ENCODE measurements around the gene MARCHF10.

Gene MARCHF10

GRCh38 chr17:62666061-62666800 is 141.9 kb downstream of the MARCHF10 start:
- Histone ChIP-seq H4K8ac (ENCODE audit: low read length) (no peak overlapping the region), H2BK120ac (ENCODE audit: low read depth, low read length) (no peak overlapping the region), H2BK5ac (ENCODE audit: low read depth, low read length, poor library complexity, severe bottlenecking) (no peak overlapping the region), H3K4me1 (ENCODE audit: control insufficient read depth, insufficient read depth, low read depth, low read length) (peaks cover 10% of the 10 kb centered on the region), H2AFZ (ENCODE audit: low read depth, low read length) (no peak overlapping the region), H2AK5ac (ENCODE audit: low read length, severe bottlenecking) (no peak overlapping the region), H3K14ac (ENCODE audit: low read length in 2 of 2) (no peak overlapping the region), H3K23ac (ENCODE audit: low read length in 2 of 2) (no peak overlapping the region), H3K27me3 (ENCODE audit: control insufficient read depth in 1 of 2, insufficient read depth in 1 of 2, low read length in 2 of 2) (no peaks in the 10 kb centered on the region), H3K27ac (ENCODE audit: low read length, poor library complexity, severe bottlenecking) (no peak overlapping the region), H3K9me3 (ENCODE audit: control insufficient read depth, low read length) (no peaks in the 10 kb centered on the region), H3K4me3 (ENCODE audit: insufficient read depth in 1 of 2, low read depth in 1 of 2, low read length in 2 of 2) (no peak overlapping the region), H3K18ac (ENCODE audit: low read depth in 1 of 2, low read length in 2 of 2) (peak overlapping the region in 1 of 2 experiments; percentile 5), H4K91ac (ENCODE audit: low read length) (no peak overlapping the region), H3K36me3 (ENCODE audit: control insufficient read depth in 1 of 2, insufficient read depth in 2 of 2, low read depth in 1 of 2, low read length in 2 of 2) (peaks cover 50 to 62% of the 10 kb centered on the region in 2 experiments), H3K4me2 (ENCODE audit: low read length, poor library complexity, severe bottlenecking) (no peak overlapping the region), H3K79me1 (replicated peaks; ENCODE audit: low read length, poor library complexity, severe bottlenecking) (peaks cover 46% of the 10 kb centered on the region), H2BK12ac (ENCODE audit: low read length in 2 of 2) (no peak overlapping the region), H3K9ac (ENCODE audit: low read length) (no peak overlapping the region), H3K4ac (ENCODE audit: low read depth in 1 of 2, low read length in 2 of 2) (peak overlapping the region in 1 of 2 experiments; percentile 52), H2BK15ac (ENCODE audit: low read depth, poor library complexity, severe bottlenecking) (no peak overlapping the region)
- no peak for DNase-seq
- 94% methylated on average over 28 of the region's 30 CpGs for WGBS

GRCh38 chr17:62665599-62665998 is 142.5 kb downstream of the MARCHF10 start:
- H3K9me3 ChIP-seq (ENCODE audit: control insufficient read depth, low read length), result peaks cover 6% of the 10 kb centered on the region
- no peak overlapping the region for H3K4me3 ChIP-seq (ENCODE audit: insufficient read depth in 1 of 2, low read depth in 1 of 2, low read length in 2 of 2)
- H2AK5ac ChIP-seq (ENCODE audit: low read length, severe bottlenecking), result no peak overlapping the region
- H3K4me1 ChIP-seq (ENCODE audit: control insufficient read depth, insufficient read depth, low read depth, low read length), result peaks cover 10% of the 10 kb centered on the region
- no peak overlapping the region for H4K8ac ChIP-seq (ENCODE audit: low read length)
- no peak overlapping the region for H3K4ac ChIP-seq (ENCODE audit: low read depth in 1 of 2, low read length in 2 of 2)
- no peak overlapping the region for H3K27ac ChIP-seq (ENCODE audit: low read length, poor library complexity, severe bottlenecking)
- no peak overlapping the region for H2BK15ac ChIP-seq (ENCODE audit: low read depth, poor library complexity, severe bottlenecking)
- no peak overlapping the region for H2AFZ ChIP-seq (ENCODE audit: low read depth, low read length)
- no peak for DNase-seq
- H3K79me1 ChIP-seq (replicated peaks; ENCODE audit: low read length, poor library complexity, severe bottlenecking), result peaks cover 42% of the 10 kb centered on the region
- H3K36me3 ChIP-seq (ENCODE audit: control insufficient read depth in 1 of 2, insufficient read depth in 2 of 2, low read depth in 1 of 2, low read length in 2 of 2), result peaks cover 48 to 56% of the 10 kb centered on the region in 2 experiments
- no peak overlapping the region for H2BK12ac ChIP-seq (ENCODE audit: low read length in 2 of 2)
- H2BK120ac ChIP-seq (ENCODE audit: low read depth, low read length), result no peak overlapping the region
- H3K27me3 ChIP-seq (ENCODE audit: control insufficient read depth in 1 of 2, insufficient read depth in 1 of 2, low read length in 2 of 2), result no peaks in the 10 kb centered on the region
- no peak overlapping the region for H3K9ac ChIP-seq (ENCODE audit: low read length)
- H3K4me2 ChIP-seq (ENCODE audit: low read length, poor library complexity, severe bottlenecking), result no peak overlapping the region
- H4K91ac ChIP-seq (ENCODE audit: low read length), result no peak overlapping the region
- no peak overlapping the region for H2BK5ac ChIP-seq (ENCODE audit: low read depth, low read length, poor library complexity, severe bottlenecking)
- H3K23ac ChIP-seq (ENCODE audit: low read length in 2 of 2), result no peak overlapping the region
- peak overlapping the region in 1 of 2 experiments; percentile 9 for H3K18ac ChIP-seq (ENCODE audit: low read depth in 1 of 2, low read length in 2 of 2)
- no peak overlapping the region for H3K14ac ChIP-seq (ENCODE audit: low read length in 2 of 2)
- 100% methylated on average over 3 of the region's 3 CpGs for WGBS

GRCh38 chr17:62664336-62665120 is 143.6 kb downstream of the MARCHF10 start:
- Histone ChIP-seq H3K79me1 (replicated peaks; ENCODE audit: low read length, poor library complexity, severe bottlenecking) (peaks cover 34% of the 10 kb centered on the region), H2AFZ (ENCODE audit: low read depth, low read length) (no peak overlapping the region), H2BK15ac (ENCODE audit: low read depth, poor library complexity, severe bottlenecking) (no peak overlapping the region), H2BK120ac (ENCODE audit: low read depth, low read length) (no peak overlapping the region), H3K18ac (ENCODE audit: low read depth in 1 of 2, low read length in 2 of 2) (no peak overlapping the region), H3K9me3 (ENCODE audit: control insufficient read depth, low read length) (peaks cover 9% of the 10 kb centered on the region), H3K23ac (ENCODE audit: low read length in 2 of 2) (no peak overlapping the region), H4K8ac (ENCODE audit: low read length) (no peak overlapping the region), H3K36me3 (ENCODE audit: control insufficient read depth in 1 of 2, insufficient read depth in 2 of 2, low read depth in 1 of 2, low read length in 2 of 2) (peaks cover 40 to 46% of the 10 kb centered on the region in 2 experiments), H3K4me3 (ENCODE audit: insufficient read depth in 1 of 2, low read depth in 1 of 2, low read length in 2 of 2) (no peak overlapping the region), H4K91ac (ENCODE audit: low read length) (no peak overlapping the region), H2AK5ac (ENCODE audit: low read length, severe bottlenecking) (no peak overlapping the region), H2BK12ac (ENCODE audit: low read length in 2 of 2) (no peak overlapping the region), H3K4ac (ENCODE audit: low read depth in 1 of 2, low read length in 2 of 2) (no peak overlapping the region), H3K27ac (ENCODE audit: low read length, poor library complexity, severe bottlenecking) (no peak overlapping the region), H3K27me3 (ENCODE audit: control insufficient read depth in 1 of 2, insufficient read depth in 1 of 2, low read length in 2 of 2) (no peaks in the 10 kb centered on the region), H3K4me2 (ENCODE audit: low read length, poor library complexity, severe bottlenecking) (no peak overlapping the region), H2BK5ac (ENCODE audit: low read depth, low read length, poor library complexity, severe bottlenecking) (no peak overlapping the region), H3K9ac (ENCODE audit: low read length) (no peak overlapping the region), H3K4me1 (ENCODE audit: control insufficient read depth, insufficient read depth, low read depth, low read length) (peaks cover 10% of the 10 kb centered on the region), H3K14ac (ENCODE audit: low read length in 2 of 2) (no peak overlapping the region)
- no peak for DNase-seq
- 94% methylated on average over 25 of the region's 25 CpGs for WGBS

GRCh38 chr17:62663304-62663703 is 144.8 kb downstream of the MARCHF10 start:
- Histone ChIP-seq H2BK15ac (ENCODE audit: low read depth, poor library complexity, severe bottlenecking) (no peak overlapping the region), H3K23ac (ENCODE audit: low read length in 2 of 2) (no peak overlapping the region), H4K8ac (ENCODE audit: low read length) (no peak overlapping the region), H2BK120ac (ENCODE audit: low read depth, low read length) (no peak overlapping the region), H3K4me1 (ENCODE audit: control insufficient read depth, insufficient read depth, low read depth, low read length) (peaks cover 10% of the 10 kb centered on the region), H2BK5ac (ENCODE audit: low read depth, low read length, poor library complexity, severe bottlenecking) (no peak overlapping the region), H3K18ac (ENCODE audit: low read depth in 1 of 2, low read length in 2 of 2) (no peak overlapping the region), H2AFZ (ENCODE audit: low read depth, low read length) (no peak overlapping the region), H2BK12ac (ENCODE audit: low read length in 2 of 2) (no peak overlapping the region), H3K4me2 (ENCODE audit: low read length, poor library complexity, severe bottlenecking) (no peak overlapping the region), H4K91ac (ENCODE audit: low read length) (no peak overlapping the region), H3K36me3 (ENCODE audit: control insufficient read depth in 1 of 2, insufficient read depth in 2 of 2, low read depth in 1 of 2, low read length in 2 of 2) (peaks cover 36 to 49% of the 10 kb centered on the region in 2 experiments), H2AK5ac (ENCODE audit: low read length, severe bottlenecking) (no peak overlapping the region), H3K27ac (ENCODE audit: low read length, poor library complexity, severe bottlenecking) (no peak overlapping the region), H3K4ac (ENCODE audit: low read depth in 1 of 2, low read length in 2 of 2) (no peak overlapping the region), H3K9ac (ENCODE audit: low read length) (no peak overlapping the region), H3K79me1 (replicated peaks; ENCODE audit: low read length, poor library complexity, severe bottlenecking) (peaks cover 38% of the 10 kb centered on the region), H3K27me3 (ENCODE audit: control insufficient read depth in 1 of 2, insufficient read depth in 1 of 2, low read length in 2 of 2) (no peaks in the 10 kb centered on the region), H3K9me3 (ENCODE audit: control insufficient read depth, low read length) (peaks cover 9% of the 10 kb centered on the region), H3K4me3 (ENCODE audit: insufficient read depth in 1 of 2, low read depth in 1 of 2, low read length in 2 of 2) (no peak overlapping the region), H3K14ac (ENCODE audit: low read length in 2 of 2) (no peak overlapping the region)
- 88% methylated on average over 5 of the region's 6 CpGs for WGBS
- no peak for DNase-seq

Measured in mesenchymal stem cell (in vitro differentiated cells and primary cell).